Hematopoietic multipotent progenitor cell treated with erythropoietin and hydrocortisone succinate and interleukin-3 and kit ligand, for 15 days (in vitro differentiated cells): ENCODE results near the gene SYNE3.
A peak's percentile ranks its signal among the peaks of the same experiment; 100 is the strongest.

ENCODE experiments used
- DNase-seq: peaks from one replicate; pipeline ENCODE4 v3.0.0-alpha.2; 2015; ENCODE audit warnings: low spot score

The SYNE3 gene

DNA sequence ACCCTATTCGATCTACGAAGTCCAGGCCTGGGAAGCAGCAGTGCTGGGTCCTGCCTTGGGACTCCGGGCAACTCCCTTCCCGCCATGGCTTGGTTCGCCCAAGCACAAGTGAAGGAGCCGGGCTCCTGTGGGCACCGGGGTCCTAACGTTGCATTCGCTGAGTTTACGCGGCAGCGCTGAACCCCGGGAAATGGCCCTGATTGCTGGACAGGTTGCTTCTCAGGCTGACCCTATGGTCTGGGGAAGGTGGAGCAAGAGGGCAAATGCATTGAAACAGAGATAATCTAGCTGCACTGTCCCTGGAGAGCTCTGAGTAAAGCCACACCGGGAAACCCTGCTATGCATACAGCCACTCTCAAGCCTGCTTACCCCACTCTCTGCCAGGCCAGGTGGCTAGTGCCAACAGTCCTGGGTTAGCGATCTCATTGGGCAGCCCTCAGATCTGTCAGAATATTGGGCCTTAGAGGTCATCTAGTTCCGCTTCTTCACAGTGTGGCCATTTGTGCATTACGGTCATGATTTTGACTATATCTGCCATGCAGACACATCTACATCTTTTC, 11.3 kb downstream of the SYNE3 start:
- no peak for DNase-seq

- no peak for DNase-seq
These were observed 12.1 kb downstream of the SYNE3 start for GRCh38 chr14:95504135-95505029.

DNA sequence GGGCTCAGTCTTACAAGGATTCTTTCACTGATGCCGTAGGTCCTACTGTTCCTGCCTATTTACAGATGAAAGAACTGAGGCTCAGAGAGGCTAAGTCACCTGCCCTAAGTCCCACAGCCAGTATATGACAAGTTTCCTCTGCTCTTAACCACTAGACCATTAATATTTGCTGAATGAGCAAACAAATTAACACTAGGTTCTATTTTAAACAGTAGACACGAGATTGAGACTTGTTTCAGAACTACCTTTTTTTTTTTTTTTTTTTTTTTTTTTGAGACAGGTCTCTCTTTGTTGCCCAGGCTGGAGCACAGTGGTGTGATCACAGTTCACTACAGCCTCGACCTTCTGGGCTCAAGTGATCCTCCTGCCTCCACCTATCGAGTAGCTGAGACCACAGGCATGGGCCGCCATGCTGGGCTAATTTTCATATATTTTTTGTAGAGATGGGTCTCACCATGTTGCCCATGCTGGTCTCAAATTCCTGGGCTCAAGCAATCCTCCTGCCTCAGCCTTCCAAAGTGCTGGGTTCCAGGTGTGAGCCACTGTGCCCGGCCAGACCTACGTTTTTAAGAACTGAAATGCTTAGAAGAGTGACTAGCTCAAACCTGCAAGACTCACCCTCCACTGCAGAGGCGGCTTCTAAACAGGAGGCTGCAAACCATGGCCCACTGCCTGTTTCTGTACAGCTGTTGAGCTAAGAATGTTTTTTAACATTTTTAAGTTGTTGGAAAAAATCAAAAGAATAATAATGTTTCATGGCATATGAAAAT, 12.9 kb downstream of the SYNE3 start:
- no peak for DNase-seq

- DNase-seq: no peak
These were observed 14.0 kb downstream of the SYNE3 start for GRCh38 chr14:95502381-95502950.

DNA sequence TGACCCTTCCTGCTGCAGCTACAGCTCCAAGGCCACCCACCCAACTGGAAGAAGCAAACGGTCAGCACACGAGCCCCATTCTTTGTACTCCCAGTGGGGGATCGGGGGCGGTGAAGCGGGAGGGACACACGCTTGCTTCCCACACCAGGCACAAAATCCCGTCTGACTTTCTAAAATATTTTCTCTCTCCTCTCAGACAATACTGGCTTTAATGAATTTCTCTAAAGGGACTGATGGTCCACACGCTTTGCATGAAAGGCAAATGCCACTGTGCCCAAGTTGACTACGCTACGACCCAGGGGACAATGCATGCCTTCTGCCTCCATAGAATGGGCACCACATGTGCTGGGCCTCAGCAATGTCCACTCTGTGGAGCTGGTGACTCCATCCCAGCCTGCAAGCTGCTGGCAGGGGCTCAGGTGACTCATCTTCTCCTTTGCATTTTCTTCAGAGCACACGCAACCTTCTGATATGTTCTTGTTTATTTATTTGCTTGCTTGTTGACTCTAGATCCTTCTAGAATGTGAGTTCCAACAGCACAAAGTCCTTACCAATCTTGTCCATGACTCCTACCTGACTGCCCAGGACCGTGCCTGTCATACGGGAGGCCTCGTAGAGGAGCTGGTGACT, 15.6 kb downstream of the SYNE3 start:
- no peak for DNase-seq

GRCh38 chr14:95500201-95500681, 16.2 kb downstream of the SYNE3 start:
- no peak for DNase-seq

GRCh38 chr14:95499354-95499750, 17.1 kb downstream of the SYNE3 start:
- DNase-seq: no peak

GRCh38 chr14:95498622-95499353, 17.7 kb downstream of the SYNE3 start:
- no peak for DNase-seq

DNA sequence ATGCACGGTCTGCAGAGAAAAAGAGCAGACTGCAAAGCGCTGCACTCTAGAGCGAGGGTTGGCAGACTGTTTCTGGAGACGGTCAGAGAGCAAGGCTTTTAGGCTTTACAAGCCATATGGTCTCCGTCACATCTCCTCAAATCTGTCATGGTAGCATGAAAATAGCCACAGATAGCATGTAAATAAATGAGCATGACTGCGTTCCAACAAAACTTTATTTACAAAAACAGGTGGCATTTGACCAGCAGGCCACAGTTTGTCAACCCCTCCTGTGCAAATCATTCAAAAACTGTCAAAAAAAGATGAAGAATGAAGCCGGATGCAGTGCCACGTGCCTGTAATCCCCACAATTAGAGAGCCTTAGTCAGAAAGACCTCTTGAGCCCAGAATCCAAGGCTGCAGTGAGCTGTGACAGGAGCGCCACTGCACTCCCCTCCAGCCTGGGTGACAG, 18.9 kb downstream of the SYNE3 start:
- DNase-seq: no peak

- no peak for DNase-seq
These were observed 19.7 kb downstream of the SYNE3 start for GRCh38 chr14:95496690-95497259.

GRCh38 chr14:95496111-95496681, 20.3 kb downstream of the SYNE3 start:
- DNase-seq: no peak

DNA sequence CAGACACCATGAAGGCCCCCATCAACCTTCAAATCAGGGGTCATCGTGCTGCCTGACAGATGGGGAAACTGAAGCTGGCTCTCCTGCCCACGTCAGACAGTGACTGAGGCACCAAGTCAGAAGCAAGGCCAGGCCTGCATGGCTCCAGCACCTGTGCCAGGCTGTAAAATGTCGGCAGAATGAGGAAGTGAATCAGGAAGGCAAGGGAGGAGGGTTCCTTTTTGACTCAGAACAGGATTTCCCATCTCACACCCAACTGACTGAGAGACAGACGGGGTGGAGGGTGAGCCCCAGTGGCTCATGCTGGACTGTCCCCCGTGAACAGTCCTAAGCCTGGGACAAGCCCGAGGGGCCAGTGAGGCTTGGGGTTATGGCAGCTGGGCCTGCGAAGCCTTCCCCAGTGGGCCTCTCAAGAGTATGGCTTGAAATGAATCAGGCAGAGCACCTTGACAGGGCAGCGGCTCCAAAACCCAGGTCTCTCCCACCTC, 20.9 kb downstream of the SYNE3 start:
- no peak for DNase-seq

GRCh38 chr14:95495076-95495475, 21.4 kb downstream of the SYNE3 start:
- DNase-seq: no peak

- DNase-seq: no peak
These were observed 22.0 kb downstream of the SYNE3 start for GRCh38 chr14:95494456-95494855.

DNA sequence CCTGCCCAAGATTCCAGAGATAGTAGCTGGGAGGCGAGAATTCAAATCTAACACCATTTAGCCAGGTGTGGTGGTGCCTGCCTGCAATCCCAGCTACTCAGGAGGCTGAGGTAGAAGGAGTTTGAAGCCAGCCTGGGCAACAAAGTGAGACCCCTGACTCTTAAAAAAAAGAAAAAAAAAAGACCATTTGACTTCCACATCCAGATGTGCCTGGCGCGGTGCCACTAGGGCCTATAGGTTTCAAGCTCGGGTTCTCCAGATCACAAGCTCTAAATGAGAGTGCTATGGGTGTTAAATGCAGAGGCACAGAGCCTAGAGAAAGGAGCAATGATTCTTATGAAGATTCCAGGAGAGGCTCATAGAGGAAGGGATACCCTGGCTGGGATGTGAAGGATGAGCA, 22.5 kb downstream of the SYNE3 start:
- no peak for DNase-seq

- no peak for DNase-seq
These were observed 22.9 kb downstream of the SYNE3 start for GRCh38 chr14:95493503-95493902.

GRCh38 chr14:95491936-95492608, 24.4 kb downstream of the SYNE3 start:
- DNase-seq: no peak

GRCh38 chr14:95490727-95491451, 25.6 kb downstream of the SYNE3 start:
- DNase-seq: peak; percentile 21

- DNase-seq: no peak
These were observed 26.3 kb downstream of the SYNE3 start for GRCh38 chr14:95490138-95490509.
